HEK293 (cell line): ENCODE measurements around the gene OXA1L.
"Not testable (repeated sequence)": the region's sequence is repeated elsewhere in the genome, so short reads cannot be mapped to it uniquely, and the experiment has no call there.

Experiments used
- CTCF ChIA-PET: fragments of 350-600 bp; formaldehyde crosslinking; extraction: SDS; loops from one replicate; lab custom pipeline; 2021; ENCODE audit warnings: antibody characterized with exemption; lab: Yijun Ruan, JAX
- POLR2A ChIA-PET: fragments of 300-600 bp; formaldehyde crosslinking; extraction: SDS; loops from one replicate; lab custom pipeline; 2020; ENCODE audit warnings: antibody characterized with exemption, inconsistent platforms; lab: Yijun Ruan, JAX
- H3K27ac ChIP-seq: fragments of 200-500 bp; sonication (Bioruptor generic); 2 replicates; pipeline ENCODE4 v1.5.1; 2014; ENCODE audit warnings: low read depth, low read length, control low read depth, inconsistent platforms; ENCODE audit errors: extremely low read depth
- H3K36me3 ChIP-seq, 2 experiments: fragments of 200-500 bp in 1 of 2; sonication (Bioruptor generic) in 1 of 2; 1 replicate in 1 of 2; 2 replicates in 1 of 2; pipeline ENCODE4 v1.5.1; 2014 to 2017; ENCODE audit warnings: inconsistent platforms in 2 of 2, low read length in 2 of 2; ENCODE audit not compliant: control insufficient read depth in 2 of 2, insufficient read depth in 1 of 2
- H3K4me1 ChIP-seq: fragments of 200-500 bp; sonication (Bioruptor generic); 2 replicates; pipeline ENCODE4 v1.5.1; 2014; ENCODE audit warnings: mild to moderate bottlenecking, low read length, inconsistent platforms; ENCODE audit not compliant: control insufficient read depth, insufficient read depth
- H3K4me3 ChIP-seq: 2 replicates; pipeline ENCODE4 v1.5.1; 2011; ENCODE audit warnings: low read depth, mild to moderate bottlenecking, control low read depth, low read length, moderate library complexity
- H3K9me3 ChIP-seq: fragments of 200-500 bp; sonication (Bioruptor generic); 2 replicates; pipeline ENCODE4 v1.5.1; 2014; ENCODE audit warnings: low read depth, low read length, inconsistent platforms; ENCODE audit not compliant: control insufficient read depth, insufficient read depth
- SALL2 ChIP-seq: fragments of 450-650 bp; formaldehyde crosslinking; IDR thresholded peaks from 2 replicates; pipeline ENCODE4 v1.5.0; 2017; ENCODE audit warnings: missing biosample characterization, mild to moderate bottlenecking, missing genetic modification characterization, borderline replicate concordance
- YY1 ChIP-seq: fragments of 450-650 bp; formaldehyde crosslinking; IDR thresholded peaks from 2 replicates; pipeline ENCODE4 v1.5.1; 2018; ENCODE audit warnings: missing biosample characterization, missing genetic modification characterization
- ZBTB44 ChIP-seq: fragments of 450-650 bp; IDR thresholded peaks from 2 replicates; pipeline ENCODE4 v1.5.1; 2018; ENCODE audit warnings: missing biosample characterization, mild to moderate bottlenecking, missing genetic modification characterization
- ZNF121 ChIP-seq: fragments of 450-650 bp; formaldehyde crosslinking; IDR thresholded peaks from 2 replicates; pipeline ENCODE4 v1.5.1; 2016; ENCODE audit warnings: missing biosample characterization, missing genetic modification characterization
- ZNF138 ChIP-seq: fragments of 450-650 bp; formaldehyde crosslinking; IDR thresholded peaks from 2 replicates; pipeline ENCODE4 v1.5.1; 2016; ENCODE audit warnings: missing biosample characterization, missing genetic modification characterization, borderline replicate concordance
- ZNF146 ChIP-seq: fragments of 450-650 bp; formaldehyde crosslinking; IDR thresholded peaks from 2 replicates; pipeline ENCODE4 v1.5.1; 2016; ENCODE audit warnings: missing biosample characterization, missing genetic modification characterization
- ZNF184 ChIP-seq: fragments of 450-650 bp; IDR thresholded peaks from 2 replicates; pipeline ENCODE4 v1.5.1; 2018; ENCODE audit warnings: missing biosample characterization, mild to moderate bottlenecking, missing genetic modification characterization
- ZNF473 ChIP-seq: fragments of 450-650 bp; formaldehyde crosslinking; IDR thresholded peaks from 2 replicates; pipeline ENCODE4 v1.5.1; 2017; ENCODE audit warnings: missing biosample characterization, missing genetic modification characterization
- ZNF529 ChIP-seq: fragments of 450-650 bp; formaldehyde crosslinking; IDR thresholded peaks from 2 replicates; pipeline ENCODE4 v1.5.1; 2017; ENCODE audit warnings: missing genetic modification characterization, missing biosample characterization; ENCODE audit not compliant: insufficient replicate concordance
- ZNF548 ChIP-seq: fragments of 450-650 bp; formaldehyde crosslinking; IDR thresholded peaks from 2 replicates; pipeline ENCODE4 v1.5.1; 2016; ENCODE audit warnings: missing biosample characterization, missing genetic modification characterization
- ZNF549 ChIP-seq: fragments of 450-650 bp; IDR thresholded peaks from 2 replicates; pipeline ENCODE4 v1.5.1; 2018; ENCODE audit warnings: missing biosample characterization, missing genetic modification characterization, mild to moderate bottlenecking, inconsistent platforms, moderate library complexity
- ZNF558 ChIP-seq: fragments of 450-650 bp; formaldehyde crosslinking; IDR thresholded peaks from 2 replicates; pipeline ENCODE4 v1.5.1; 2016; ENCODE audit warnings: missing biosample characterization, missing genetic modification characterization
- ZNF610 ChIP-seq: fragments of 450-650 bp; formaldehyde crosslinking; IDR thresholded peaks from 2 replicates; pipeline ENCODE4 v1.5.1; 2016; ENCODE audit warnings: missing biosample characterization, missing genetic modification characterization, borderline replicate concordance
- ZNF621 ChIP-seq: fragments of 450-650 bp; formaldehyde crosslinking; IDR thresholded peaks from 2 replicates; pipeline ENCODE4 v1.5.1; 2017; ENCODE audit warnings: missing biosample characterization, missing genetic modification characterization
- ZNF792 ChIP-seq: fragments of 450-650 bp; formaldehyde crosslinking; IDR thresholded peaks from 2 replicates; pipeline ENCODE4 v1.5.1; 2016; ENCODE audit warnings: missing biosample characterization, missing genetic modification characterization
- ZNF837 ChIP-seq: fragments of 450-650 bp; formaldehyde crosslinking; IDR thresholded peaks from 2 replicates; pipeline ENCODE4 v1.5.1; 2016; ENCODE audit warnings: missing biosample characterization, missing genetic modification characterization
- TF ChIP-seq, protein P1 (sequence below): fragments of 450-650 bp; formaldehyde crosslinking; IDR thresholded peaks from 2 replicates; pipeline ENCODE4; 2016; ENCODE audit warnings: missing biosample characterization, missing genetic modification characterization
- TF ChIP-seq, protein P2 (sequence below): fragments of 450-650 bp; formaldehyde crosslinking; IDR thresholded peaks from 2 replicates; pipeline ENCODE4 v1.5.1; 2016; ENCODE audit warnings: missing biosample characterization, missing genetic modification characterization
- TF ChIP-seq, protein P3 (sequence below): fragments of 450-650 bp; formaldehyde crosslinking; IDR thresholded peaks from 2 replicates; pipeline ENCODE4 v1.5.1; 2016; ENCODE audit warnings: missing biosample characterization, missing genetic modification characterization, borderline replicate concordance
- TF ChIP-seq, protein P4 (sequence below): fragments of 450-650 bp; IDR thresholded peaks from 2 replicates; pipeline ENCODE4 v1.5.1; 2018; ENCODE audit warnings: missing biosample characterization, missing genetic modification characterization

Gene OXA1L

GRCh38 chr14:22752422-22752821, 14.1 kb upstream of the OXA1L start (continued):
- TF ChIP-seq, protein P1, sequence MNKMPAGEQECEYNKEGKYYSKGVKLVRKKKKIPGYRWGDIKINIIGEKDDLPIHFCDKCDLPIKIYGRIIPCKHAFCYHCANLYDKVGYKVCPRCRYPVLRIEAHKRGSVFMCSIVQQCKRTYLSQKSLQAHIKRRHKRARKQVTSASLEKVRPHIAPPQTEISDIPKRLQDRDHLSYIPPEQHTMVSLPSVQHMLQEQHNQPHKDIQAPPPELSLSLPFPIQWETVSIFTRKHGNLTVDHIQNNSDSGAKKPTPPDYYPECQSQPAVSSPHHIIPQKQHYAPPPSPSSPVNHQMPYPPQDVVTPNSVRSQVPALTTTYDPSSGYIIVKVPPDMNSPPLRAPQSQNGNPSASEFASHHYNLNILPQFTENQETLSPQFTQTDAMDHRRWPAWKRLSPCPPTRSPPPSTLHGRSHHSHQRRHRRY, result no peak
- TF ChIP-seq ZNF121 (no peak), SALL2 (tag by site-specific recombination) (no peak), ZNF529 (no peak), ZNF138 (tag by site-specific recombination) (no peak), ZNF792 (no peak), YY1 (tag by site-specific recombination) (no peak)

GRCh38 chr14:22753586-22753985, 12.9 kb upstream of the OXA1L start:
- Histone ChIP-seq H3K4me3 (no peak overlapping the region), H3K36me3 (no peaks in the 10 kb centered on the region), H3K4me1 (no peaks in the 10 kb centered on the region), H3K27ac (no peak overlapping the region), H3K9me3 (no peaks in the 10 kb centered on the region)
- ChIA-PET POLR2A (no interaction called here), CTCF (interaction anchor here (0.5 to 0.8 kb wide), 2 partner anchors 54 to 183 kb away, joined by 3 read pairs; no protein-coding TSS in a partner anchor)
- TF ChIP-seq ZBTB44 (no peak), ZNF837 (no peak), ZNF549 (0 out of 2 replicates have a peak, but pooled peaks have one; percentile 41)

DNA sequence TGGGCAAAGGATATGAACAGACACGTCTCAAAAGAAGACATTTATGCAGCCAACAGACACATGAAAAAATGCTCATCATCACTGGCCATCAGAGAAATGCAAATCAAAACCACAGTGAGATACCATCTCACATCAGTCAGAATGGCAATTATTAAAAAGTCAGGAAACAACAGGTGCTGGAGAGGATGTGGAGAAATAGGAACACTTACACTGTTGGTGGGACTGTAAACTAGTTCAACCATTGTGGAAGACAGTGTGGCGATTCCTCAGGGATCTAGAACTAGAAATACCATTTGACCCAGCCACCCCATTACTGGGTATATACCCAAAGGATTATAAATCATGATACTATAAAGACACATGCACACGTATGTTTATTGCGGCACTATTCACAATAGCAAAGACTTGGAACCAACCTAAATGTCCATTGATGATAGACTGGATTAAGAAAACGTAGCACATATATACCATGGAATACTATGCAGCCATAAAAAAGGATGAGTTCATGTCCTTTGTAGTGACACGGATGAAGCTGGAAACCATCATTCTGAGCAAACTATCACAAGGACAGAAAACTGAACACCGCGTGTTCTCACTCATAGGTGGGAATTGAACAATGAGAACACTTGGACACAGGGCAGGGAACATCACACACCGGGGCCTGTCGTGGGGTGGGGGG, 8.4 kb upstream of the OXA1L start:
- H3K4me1 ChIP-seq, CTCF ChIA-PET, H3K36me3 ChIP-seq, H3K4me3 ChIP-seq, H3K27ac ChIP-seq, POLR2A ChIA-PET, H3K9me3 ChIP-seq: not testable (repeated sequence)
- TF ChIP-seq ZNF146, result peak; percentile 91
- peak; percentile 91 for TF ChIP-seq ZNF184 (tag by site-specific recombination)
- TF ChIP-seq, all 188 proteins: peak for 2; not testable (repeated sequence) for 186

DNA sequence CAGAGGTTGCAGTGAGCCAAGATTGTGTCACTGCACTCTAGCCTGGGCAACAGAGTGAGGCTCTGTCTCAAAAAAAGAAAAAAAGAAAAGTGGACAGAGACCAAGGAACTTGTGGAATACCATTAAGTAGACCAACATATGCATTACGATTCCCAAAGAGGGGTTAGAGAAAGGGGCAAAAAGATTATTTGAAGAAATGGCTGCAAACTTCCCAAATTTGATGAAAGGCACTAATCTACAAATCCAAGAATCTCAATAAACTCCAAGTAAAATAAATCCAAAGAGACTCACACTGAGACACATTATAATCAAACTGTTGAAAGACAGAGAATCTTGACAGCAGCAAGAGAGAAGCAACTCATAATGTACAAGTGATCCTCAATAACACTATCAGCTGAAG, 4.8 kb upstream of the OXA1L start:
- H3K27ac ChIP-seq, result no peak overlapping the region
- no peaks in the 10 kb centered on the region for H3K4me1 ChIP-seq
- ChIA-PET POLR2A (no interaction called here), CTCF (interaction anchor here (0.6 to 1.3 kb wide), 3 partner anchors 33 to 190 kb away, joined by 3 read pairs; no protein-coding TSS in a partner anchor)
- H3K9me3 ChIP-seq, result no peaks in the 10 kb centered on the region
- no peak overlapping the region for H3K4me3 ChIP-seq
- H3K36me3 ChIP-seq, result no peaks in the 10 kb centered on the region
- TF ChIP-seq, protein P2, sequence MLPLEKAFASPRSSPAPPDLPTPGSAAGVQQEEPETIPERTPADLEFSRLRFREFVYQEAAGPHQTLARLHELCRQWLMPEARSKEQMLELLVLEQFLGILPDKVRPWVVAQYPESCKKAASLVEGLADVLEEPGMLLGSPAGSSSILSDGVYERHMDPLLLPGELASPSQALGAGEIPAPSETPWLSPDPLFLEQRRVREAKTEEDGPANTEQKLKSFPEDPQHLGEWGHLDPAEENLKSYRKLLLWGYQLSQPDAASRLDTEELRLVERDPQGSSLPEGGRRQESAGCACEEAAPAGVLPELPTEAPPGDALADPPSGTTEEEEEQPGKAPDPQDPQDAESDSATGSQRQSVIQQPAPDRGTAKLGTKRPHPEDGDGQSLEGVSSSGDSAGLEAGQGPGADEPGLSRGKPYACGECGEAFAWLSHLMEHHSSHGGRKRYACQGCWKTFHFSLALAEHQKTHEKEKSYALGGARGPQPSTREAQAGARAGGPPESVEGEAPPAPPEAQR (tag by site-specific recombination), result no peak
- TF ChIP-seq ZNF621, result no peak
- no peak for TF ChIP-seq ZNF548 (tag by site-specific recombination)
- no peak for TF ChIP-seq ZNF473 (tag by site-specific recombination)
- peak; percentile 100 for TF ChIP-seq ZNF558 (tag by site-specific recombination)
- TF ChIP-seq, protein P3, sequence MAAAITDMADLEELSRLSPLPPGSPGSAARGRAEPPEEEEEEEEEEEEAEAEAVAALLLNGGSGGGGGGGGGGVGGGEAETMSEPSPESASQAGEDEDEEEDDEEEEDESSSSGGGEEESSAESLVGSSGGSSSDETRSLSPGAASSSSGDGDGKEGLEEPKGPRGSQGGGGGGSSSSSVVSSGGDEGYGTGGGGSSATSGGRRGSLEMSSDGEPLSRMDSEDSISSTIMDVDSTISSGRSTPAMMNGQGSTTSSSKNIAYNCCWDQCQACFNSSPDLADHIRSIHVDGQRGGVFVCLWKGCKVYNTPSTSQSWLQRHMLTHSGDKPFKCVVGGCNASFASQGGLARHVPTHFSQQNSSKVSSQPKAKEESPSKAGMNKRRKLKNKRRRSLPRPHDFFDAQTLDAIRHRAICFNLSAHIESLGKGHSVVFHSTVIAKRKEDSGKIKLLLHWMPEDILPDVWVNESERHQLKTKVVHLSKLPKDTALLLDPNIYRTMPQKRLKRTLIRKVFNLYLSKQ (tag by site-specific recombination), result no peak
- TF ChIP-seq, protein P4, sequence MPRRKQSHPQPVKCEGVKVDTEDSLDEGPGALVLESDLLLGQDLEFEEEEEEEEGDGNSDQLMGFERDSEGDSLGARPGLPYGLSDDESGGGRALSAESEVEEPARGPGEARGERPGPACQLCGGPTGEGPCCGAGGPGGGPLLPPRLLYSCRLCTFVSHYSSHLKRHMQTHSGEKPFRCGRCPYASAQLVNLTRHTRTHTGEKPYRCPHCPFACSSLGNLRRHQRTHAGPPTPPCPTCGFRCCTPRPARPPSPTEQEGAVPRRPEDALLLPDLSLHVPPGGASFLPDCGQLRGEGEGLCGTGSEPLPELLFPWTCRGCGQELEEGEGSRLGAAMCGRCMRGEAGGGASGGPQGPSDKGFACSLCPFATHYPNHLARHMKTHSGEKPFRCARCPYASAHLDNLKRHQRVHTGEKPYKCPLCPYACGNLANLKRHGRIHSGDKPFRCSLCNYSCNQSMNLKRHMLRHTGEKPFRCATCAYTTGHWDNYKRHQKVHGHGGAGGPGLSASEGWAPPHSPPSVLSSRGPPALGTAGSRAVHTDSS (tag by site-specific recombination), result no peak
- no peak for TF ChIP-seq ZNF610
